CD4-positive, alpha-beta T cell treated with Interleukin-15 for 1 hour (primary cell): ENCODE data around the gene DMKN.

Experiments
- DNase-seq: peaks from one replicate; pipeline ENCODE4 v3.0.0-alpha.2; 2020

Gene DMKN

GRCh38 chr19:35522745-35523327, 9.4 kb upstream of the DMKN start:
- no peak for DNase-seq

- no peak for DNase-seq
These were observed 7.8 kb upstream of the DMKN start for GRCh38 chr19:35521124-35521743.

- DNase-seq, result no peak
These were observed 5.8 kb upstream of the DMKN start for GRCh38 chr19:35519291-35519690.

- no peak for DNase-seq
These were observed 4.9 kb upstream of the DMKN start for GRCh38 chr19:35518313-35518712.

- DNase-seq, result no peak
These were observed 3.9 kb upstream of the DMKN start for GRCh38 chr19:35517342-35517741.

- DNase-seq, result no peak
These were observed 2.9 kb upstream of the DMKN start for GRCh38 chr19:35516310-35516709.

- no peak for DNase-seq
These were observed 897 bp upstream of the DMKN start for GRCh38 chr19:35514282-35514809.

GRCh38 chr19:35512831-35513627, 420 bp downstream of the DMKN start:
- no peak for DNase-seq

GRCh38 chr19:35511337-35511736, 2.1 kb downstream of the DMKN start:
- DNase-seq, result no peak

- no peak for DNase-seq
These were observed 2.9 kb downstream of the DMKN start for GRCh38 chr19:35510626-35510964.

GRCh38 chr19:35509861-35510625, 3.4 kb downstream of the DMKN start:
- peak; percentile 62 for DNase-seq

GRCh38 chr19:35509018-35509652, 4.3 kb downstream of the DMKN start:
- DNase-seq, result peak; percentile 41

GRCh38 chr19:35508129-35508528, 5.3 kb downstream of the DMKN start:
- no peak for DNase-seq

- no peak for DNase-seq
These were observed 5.9 kb downstream of the DMKN start for GRCh38 chr19:35507561-35507960.

- DNase-seq, result no peak
These were observed 7.4 kb downstream of the DMKN start for GRCh38 chr19:35506011-35506410.

- no peak for DNase-seq
These were observed 10.7 kb downstream of the DMKN start for GRCh38 chr19:35502751-35503150.

GRCh38 chr19:35501684-35502083, 11.8 kb downstream of the DMKN start:
- DNase-seq, result no peak

GRCh38 chr19:35500611-35501010, 12.8 kb downstream of the DMKN start:
- DNase-seq, result no peak

GRCh38 chr19:35498984-35499527, 14.4 kb downstream of the DMKN start:
- DNase-seq, result no peak

GRCh38 chr19:35498220-35498619, 15.2 kb downstream of the DMKN start:
- no peak for DNase-seq

GRCh38 chr19:35497406-35497805, 16.0 kb downstream of the DMKN start:
- no peak for DNase-seq
